Activated T-cell treated with anti-CD3 and anti-CD28 coated beads for 24 hours (primary cell): ENCODE data around the gene CBL.
"Not testable (repeated sequence)": the region's sequence is repeated elsewhere in the genome, so short reads cannot be mapped to it uniquely, and the experiment has no call there.

ENCODE experiments used
- DNase-seq: peaks from one replicate; pipeline ENCODE4 v3.0.0-alpha.2; 2020; ENCODE audit warnings: low read depth

The CBL gene

GRCh38 chr11:119185981-119186634, 20.0 kb upstream of the CBL start:
- DNase-seq = no peak

- no peak for DNase-seq
Measured at GRCh38 chr11:119187123-119187892, 18.8 kb upstream of the CBL start.

DNA sequence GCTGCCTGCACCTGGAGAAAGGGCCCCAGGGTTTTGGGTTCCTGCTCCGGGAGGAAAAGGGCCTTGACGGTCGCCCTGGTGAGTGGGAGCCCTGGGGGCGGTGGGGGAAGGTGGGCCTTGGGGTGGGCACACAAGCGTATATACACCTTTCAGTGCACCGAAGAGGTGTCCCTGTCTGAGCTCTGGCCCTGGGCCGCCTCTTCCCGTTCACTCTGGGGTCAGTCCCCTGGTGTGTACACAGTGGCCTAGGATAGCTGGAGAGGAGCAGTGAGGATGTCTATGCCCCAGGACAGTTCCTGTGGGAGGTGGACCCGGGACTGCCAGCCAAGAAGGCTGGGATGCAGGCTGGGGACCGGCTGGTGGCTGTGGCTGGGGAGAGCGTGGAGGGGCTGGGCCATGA, 18.1 kb upstream of the CBL start:
- DNase-seq = no peak

DNA sequence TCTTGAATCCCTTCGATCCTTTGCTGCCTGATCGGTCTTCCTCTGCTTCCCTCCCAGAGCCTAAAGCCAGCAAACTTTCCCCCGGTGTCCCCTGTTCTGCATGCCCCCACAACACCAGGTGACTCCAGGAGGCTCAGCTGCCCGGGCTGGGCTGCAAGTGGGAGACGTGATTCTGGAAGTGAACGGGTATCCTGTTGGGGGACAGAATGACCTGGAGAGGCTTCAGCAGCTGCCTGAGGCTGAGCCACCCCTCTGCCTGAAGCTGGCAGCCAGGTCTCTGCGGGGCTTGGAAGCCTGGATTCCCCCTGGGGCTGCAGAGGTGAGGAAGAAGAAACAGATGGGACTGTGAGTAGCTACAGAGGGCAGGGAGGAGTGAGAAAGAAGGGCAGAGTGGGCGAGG, 17.3 kb upstream of the CBL start:
- DNase-seq = no peak

GRCh38 chr11:119189393-119189792, 16.7 kb upstream of the CBL start:
- DNase-seq = no peak

DNA sequence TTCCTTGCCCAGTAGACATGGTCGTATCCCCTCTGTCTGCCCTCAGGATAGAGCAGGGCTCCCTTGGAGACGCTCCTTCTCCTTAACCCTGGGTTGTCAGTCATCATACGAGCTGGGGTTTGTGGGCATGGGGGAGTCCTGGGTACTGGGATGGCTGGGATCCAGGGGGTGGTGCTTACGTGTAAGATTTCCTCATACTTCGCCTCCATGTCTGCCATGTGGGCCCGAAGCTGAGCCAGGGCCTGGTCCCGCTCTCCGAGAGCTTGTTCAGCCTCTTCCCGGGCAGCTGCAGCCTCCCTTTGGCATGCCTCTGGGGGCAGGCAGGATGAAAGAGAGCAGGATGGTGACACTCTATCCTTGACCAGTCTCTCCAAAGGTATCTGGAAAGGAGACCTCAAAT, 15.6 kb upstream of the CBL start:
- DNase-seq = no peak

DNA sequence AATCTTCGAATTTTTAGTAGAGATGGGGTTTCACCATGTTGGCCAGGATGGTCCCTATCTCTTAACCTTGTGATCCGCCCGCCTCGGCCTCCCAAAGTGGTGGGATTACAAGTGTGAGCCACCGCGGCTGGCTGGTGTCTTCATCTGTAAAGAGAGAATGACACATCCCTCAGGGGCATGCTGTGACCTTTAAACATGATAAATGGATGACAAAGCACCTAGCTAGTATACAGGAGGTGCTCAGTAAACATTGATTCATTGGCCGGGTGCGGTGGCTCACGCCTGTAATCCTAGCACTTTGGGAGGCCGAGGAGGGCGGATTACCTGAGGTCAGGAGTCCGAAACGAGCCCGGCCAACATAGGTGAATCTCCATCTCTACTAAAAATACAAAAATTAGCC, 14.9 kb upstream of the CBL start:
- not testable (repeated sequence) for DNase-seq

DNA sequence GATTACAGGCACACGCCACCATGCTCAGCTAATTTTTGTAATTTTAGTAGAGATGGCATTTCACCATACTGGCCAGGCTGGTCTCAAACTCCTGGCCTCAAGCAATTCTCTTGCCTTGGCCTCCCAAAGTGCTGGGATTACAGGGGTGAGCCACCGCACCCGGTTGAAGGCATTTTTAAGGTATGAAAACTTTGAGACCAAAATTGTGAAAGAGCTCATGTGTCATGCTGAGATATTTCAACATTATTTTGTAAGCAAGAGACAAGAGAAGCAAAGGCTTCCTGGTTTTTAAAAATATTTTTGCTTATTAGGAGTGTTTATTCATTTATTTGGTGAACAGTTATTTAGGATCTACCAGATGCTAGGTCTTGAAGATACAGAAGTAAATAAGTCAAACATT, 14.0 kb upstream of the CBL start:
- DNase-seq = no peak

DNA sequence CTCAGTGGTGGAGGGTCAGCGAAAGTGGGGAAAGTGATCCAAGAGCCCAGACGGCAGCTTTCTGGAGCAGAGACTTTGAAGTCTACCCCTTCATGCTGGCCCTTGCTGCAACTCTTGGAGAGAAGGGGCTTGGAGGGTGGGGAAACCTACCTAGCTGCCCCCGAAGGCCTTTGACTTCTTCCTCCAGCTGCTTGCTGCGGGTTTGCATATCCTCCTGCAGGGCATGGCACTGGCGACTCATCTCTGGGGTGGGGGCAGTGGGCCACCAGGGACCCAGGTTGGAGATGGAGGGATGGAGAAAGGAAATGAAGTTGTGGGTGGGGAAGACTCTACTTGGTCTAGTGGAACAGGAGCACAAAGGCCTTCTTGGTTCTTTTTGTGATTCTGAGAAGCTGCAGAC, 13.1 kb upstream of the CBL start:
- no peak for DNase-seq

DNA sequence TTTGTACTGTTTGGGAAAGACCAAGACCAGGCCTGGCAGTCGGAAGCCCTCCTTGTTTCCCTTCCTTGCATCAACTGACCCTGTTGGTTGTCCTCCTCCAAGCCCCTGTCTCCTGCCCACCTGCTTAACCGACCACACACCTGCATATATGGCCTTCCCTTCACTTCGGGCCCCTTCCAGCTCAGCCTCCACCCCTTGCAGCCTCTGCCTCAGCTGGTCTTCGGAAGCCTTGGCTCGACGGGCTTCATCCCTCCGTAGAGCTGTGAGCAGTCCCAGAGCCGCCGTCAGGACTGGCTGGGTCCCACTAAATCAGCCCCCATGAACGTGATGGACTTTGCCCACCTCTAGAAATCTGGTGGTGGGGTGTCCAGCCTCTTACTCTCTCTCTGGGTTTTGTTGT, 12.5 kb upstream of the CBL start:
- no peak for DNase-seq

- no peak for DNase-seq
Measured at GRCh38 chr11:119194811-119195440, 11.2 kb upstream of the CBL start.

GRCh38 chr11:119195680-119196079, 10.5 kb upstream of the CBL start:
- DNase-seq = no peak

GRCh38 chr11:119196833-119197483, 9.2 kb upstream of the CBL start:
- DNase-seq = peak; percentile 63

DNA sequence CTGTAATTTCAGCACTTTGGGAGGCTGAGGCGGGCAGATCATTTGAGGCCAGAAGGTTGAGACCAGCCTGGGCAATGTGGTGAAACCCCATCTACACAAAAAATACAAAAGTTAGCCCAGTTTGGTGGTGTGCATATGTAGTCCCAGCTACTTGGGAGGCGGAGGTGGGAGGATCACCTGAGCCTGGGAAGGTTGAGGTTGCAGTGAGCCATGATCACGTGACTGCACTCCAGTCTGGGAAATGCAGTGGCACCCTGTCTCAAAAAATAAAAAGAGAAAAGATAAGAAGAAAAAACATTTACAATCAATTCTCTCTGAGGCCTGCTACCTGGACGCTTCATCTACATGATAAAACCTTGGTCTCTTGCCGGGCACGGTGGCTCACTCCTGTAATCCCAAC, 7.2 kb upstream of the CBL start:
- DNase-seq = no peak

GRCh38 chr11:119201236-119201635, 4.9 kb upstream of the CBL start:
- DNase-seq = not testable (repeated sequence)

DNA sequence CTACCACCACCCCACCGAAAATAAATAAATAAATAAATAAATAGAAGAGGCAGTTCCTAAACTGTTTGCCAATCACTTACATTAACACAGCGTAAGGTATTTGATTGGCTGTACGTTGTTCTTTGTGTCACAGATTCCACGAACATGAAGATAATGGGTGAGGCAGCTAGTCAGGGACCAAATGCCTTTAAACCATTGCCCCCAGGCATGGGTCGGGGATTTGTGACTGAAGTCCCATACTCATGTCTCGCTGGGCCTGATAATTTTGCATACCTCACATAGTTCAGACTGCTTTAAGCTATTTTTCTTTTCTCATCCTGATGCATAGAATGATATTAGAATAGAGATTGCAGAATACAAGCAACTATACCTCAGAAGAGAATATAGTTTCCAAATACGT, 3.6 kb upstream of the CBL start:
- DNase-seq = no peak

GRCh38 chr11:119204066-119204465, 2.1 kb upstream of the CBL start:
- DNase-seq = no peak

- no peak for DNase-seq
Measured at GRCh38 chr11:119205080-119205479, 1.1 kb upstream of the CBL start.

- DNase-seq = peak; percentile 25
Measured at GRCh38 chr11:119206511-119207414, 624 bp downstream of the CBL start.

DNA sequence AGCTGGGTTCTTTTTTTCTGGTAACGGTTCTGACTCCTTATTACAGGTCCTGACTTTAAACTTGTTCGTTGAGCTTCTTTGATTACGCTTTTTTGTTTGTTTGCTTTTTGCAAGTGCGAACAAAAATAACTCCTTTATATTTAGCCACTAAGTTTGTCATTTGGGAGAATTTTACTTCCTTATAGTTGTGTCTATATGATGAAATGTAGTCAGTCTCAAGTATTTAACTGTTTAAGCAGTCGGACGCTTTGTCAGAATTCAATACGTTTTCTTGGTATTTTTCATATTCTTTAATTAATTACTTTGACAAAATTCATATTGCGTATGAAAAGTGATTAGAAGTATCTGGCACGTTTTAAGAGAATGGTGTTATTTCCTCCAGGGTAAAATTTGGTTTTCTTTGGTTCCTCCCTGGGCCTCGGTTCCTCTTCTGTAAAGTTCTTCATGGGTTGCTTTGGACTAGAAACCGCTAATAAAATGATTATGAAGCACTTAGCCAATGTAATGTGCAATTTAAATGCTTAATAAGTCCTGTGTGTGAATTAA, 1.3 kb downstream of the CBL start:
- DNase-seq = no peak

DNA sequence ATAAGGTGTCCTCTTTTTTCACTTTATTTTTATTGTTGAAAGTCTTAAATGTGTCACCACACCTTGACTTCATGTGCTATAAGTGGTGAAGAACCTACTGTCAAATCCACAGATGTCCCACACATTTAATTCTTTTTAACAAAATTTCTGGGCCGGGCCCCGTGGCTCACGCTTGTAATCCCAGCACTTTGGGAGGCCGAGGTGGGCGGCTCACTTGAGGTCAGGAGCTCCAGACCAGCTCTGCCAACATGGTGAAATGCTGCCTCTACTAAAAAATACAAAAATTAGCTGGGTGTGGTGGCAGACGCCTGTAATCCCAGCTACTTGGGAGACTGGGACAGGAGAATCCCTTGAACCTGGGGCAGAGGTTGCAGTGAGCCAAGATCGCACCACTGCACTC, 3.0 kb downstream of the CBL start:
- no peak for DNase-seq

GRCh38 chr11:119210050-119210449, 3.9 kb downstream of the CBL start:
- DNase-seq = no peak
